Mammary epithelial cell (primary cell): ENCODE data around the gene BIRC7.

ENCODE experiments used
- EZH2 ChIP-seq: IDR thresholded peaks from 2 replicates; pipeline ENCODE4 v1.6.1; 2012; ENCODE audit warnings: low read length, inconsistent platforms, borderline replicate concordance
- TF ChIP-seq, protein P1 (sequence below), 2 donors: IDR thresholded peaks in 1 of 2; conservative IDR thresholded peaks in 1 of 2; 2 replicates each; pipeline ENCODE4 v1.5.1; 2011 to 2012; ENCODE audit warnings: inconsistent platforms in 2 of 2, low read length in 2 of 2, mild to moderate bottlenecking in 2 of 2, control low read depth in 1 of 2, low read depth in 1 of 2; ENCODE audit not compliant: insufficient read depth in 1 of 2; ENCODE audit errors: extremely low read depth in 1 of 2

DNA sequence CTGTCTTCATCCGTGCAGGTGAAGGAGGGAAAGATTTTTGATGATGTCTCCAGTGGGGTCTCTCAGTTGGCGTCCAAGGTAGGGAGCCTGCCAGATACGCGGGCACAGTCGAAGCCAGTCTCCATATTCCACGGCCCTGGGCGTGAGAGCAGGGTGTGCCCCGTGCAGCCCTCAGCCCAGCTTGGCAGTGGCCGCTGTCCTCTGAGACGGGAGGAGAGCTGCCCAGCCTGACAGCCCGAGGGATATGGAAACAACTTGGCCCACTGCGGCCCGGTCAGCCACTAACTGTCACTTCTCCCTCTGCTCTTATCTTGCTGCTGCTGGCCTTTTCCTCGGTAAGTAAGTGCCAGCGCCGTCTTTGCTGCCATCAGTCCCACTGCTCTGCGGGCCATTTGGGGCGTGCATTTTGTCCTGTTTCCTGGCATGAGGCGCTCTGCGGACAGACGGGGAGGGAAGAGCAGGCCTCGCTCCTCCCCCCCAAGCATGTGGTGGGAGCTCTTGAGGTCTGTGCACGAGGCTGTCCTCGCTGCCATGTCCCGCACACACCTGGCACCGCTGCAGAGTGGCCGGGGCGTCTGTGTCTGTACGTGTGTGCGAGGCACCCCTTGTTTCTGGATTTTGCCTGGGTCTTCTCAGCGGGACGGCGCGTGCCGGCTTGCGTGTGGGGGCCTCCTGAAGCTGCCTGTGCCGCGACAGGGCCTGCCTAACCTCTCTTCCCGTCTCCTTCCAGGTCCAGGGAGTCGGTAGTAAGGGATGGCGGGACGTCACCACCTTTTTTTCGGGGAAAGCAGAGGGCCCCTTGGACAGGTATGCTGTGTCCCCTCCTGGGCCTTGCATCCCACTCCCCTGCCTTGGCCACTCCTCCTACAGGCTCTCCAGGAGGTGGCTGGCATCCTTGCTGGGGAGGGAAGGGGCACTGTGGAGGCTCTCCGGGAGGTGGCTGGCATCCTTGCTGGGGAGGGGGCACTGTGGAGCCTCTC, 50.2 kb downstream of the BIRC7 start:
- TF ChIP-seq, protein P1, sequence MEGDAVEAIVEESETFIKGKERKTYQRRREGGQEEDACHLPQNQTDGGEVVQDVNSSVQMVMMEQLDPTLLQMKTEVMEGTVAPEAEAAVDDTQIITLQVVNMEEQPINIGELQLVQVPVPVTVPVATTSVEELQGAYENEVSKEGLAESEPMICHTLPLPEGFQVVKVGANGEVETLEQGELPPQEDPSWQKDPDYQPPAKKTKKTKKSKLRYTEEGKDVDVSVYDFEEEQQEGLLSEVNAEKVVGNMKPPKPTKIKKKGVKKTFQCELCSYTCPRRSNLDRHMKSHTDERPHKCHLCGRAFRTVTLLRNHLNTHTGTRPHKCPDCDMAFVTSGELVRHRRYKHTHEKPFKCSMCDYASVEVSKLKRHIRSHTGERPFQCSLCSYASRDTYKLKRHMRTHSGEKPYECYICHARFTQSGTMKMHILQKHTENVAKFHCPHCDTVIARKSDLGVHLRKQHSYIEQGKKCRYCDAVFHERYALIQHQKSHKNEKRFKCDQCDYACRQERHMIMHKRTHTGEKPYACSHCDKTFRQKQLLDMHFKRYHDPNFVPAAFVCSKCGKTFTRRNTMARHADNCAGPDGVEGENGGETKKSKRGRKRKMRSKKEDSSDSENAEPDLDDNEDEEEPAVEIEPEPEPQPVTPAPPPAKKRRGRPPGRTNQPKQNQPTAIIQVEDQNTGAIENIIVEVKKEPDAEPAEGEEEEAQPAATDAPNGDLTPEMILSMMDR (conservative IDR thresholded peaks at IDR 0.05 in 1 of 2, IDR thresholded peaks at IDR 0.05 in 1 of 2; ENCODE audit: extremely low read depth in 1 of 2, insufficient read depth in 1 of 2, low read depth in 1 of 2, low read length in 2 of 2): no peak
- no peak for TF ChIP-seq EZH2
